ENCODE results near the gene SIDT2.

The SIDT2 gene

GRCh38 chr11:117217141-117218084 lies 38.9 kb downstream of the SIDT2 start:
- Histone ChIP-seq H3F3A (ENCODE audit: insufficient read depth, low read length) (no peaks in the 10 kb centered on the region), H3K9ac (ENCODE audit: low read length) (no peak overlapping the region), H3K4me1 (ENCODE audit: low read length) (no peaks in the 10 kb centered on the region), H4K20me1 (ENCODE audit: insufficient read depth, low read length) (no peaks in the 10 kb centered on the region), H3K79me2 (ENCODE audit: low read length) (no peaks in the 10 kb centered on the region), H3K27ac (ENCODE audit: low read length) (no peak overlapping the region), H3K4me2 (ENCODE audit: low read depth, low read length) (no peak overlapping the region), H3K36me3 (replicated peaks; ENCODE audit: insufficient read depth, low read length) (peaks cover 6% of the 10 kb centered on the region; the same call in 1 of the 2 replicates), H3K4me3 (ENCODE audit: low read length) (no peak overlapping the region), H3K9me2 (replicated peaks; ENCODE audit: insufficient read depth, low read length) (no peaks in the 10 kb centered on the region), H3K9me3 (replicated peaks; ENCODE audit: insufficient read depth, low read length) (no peaks in the 10 kb centered on the region), H3K27me3 (replicated peaks; ENCODE audit: insufficient read depth, low read length) (no peaks in the 10 kb centered on the region), H2AFZ (ENCODE audit: low read length) (no peak overlapping the region)
- no peak for TF ChIP-seq EZH2 (optimal IDR thresholded peaks at IDR 0.05; ENCODE audit: low read depth, low read length)
- TF ChIP-seq CTCF (IDR thresholded peaks at IDR 0.05; ENCODE audit: low read length) = no peak
- TF ChIP-seq EZH2phosphoT487 (IDR thresholded peaks at IDR 0.05; ENCODE audit: low read length) = no peak
- DNase-seq = no peak

- no peaks in the 10 kb centered on the region for H3F3A ChIP-seq (ENCODE audit: insufficient read depth, low read length)
- TF ChIP-seq EZH2 (optimal IDR thresholded peaks at IDR 0.05; ENCODE audit: low read depth, low read length) = no peak
- no peak for DNase-seq
- H3K9me2 ChIP-seq (replicated peaks; ENCODE audit: insufficient read depth, low read length) = no peaks in the 10 kb centered on the region
- no peaks in the 10 kb centered on the region for H3K9me3 ChIP-seq (replicated peaks; ENCODE audit: insufficient read depth, low read length)
- no peak overlapping the region for H2AFZ ChIP-seq (ENCODE audit: low read length)
- H3K27me3 ChIP-seq (replicated peaks; ENCODE audit: insufficient read depth, low read length) = no peaks in the 10 kb centered on the region
- no peaks in the 10 kb centered on the region for H3K79me2 ChIP-seq (ENCODE audit: low read length)
- peaks cover 3% of the 10 kb centered on the region; the same call in 1 of the 2 replicates for H3K36me3 ChIP-seq (replicated peaks; ENCODE audit: insufficient read depth, low read length)
- H3K9ac ChIP-seq (ENCODE audit: low read length) = no peak overlapping the region
- H3K4me1 ChIP-seq (ENCODE audit: low read length) = no peaks in the 10 kb centered on the region
- no peak overlapping the region for H3K27ac ChIP-seq (ENCODE audit: low read length)
- H3K4me2 ChIP-seq (ENCODE audit: low read depth, low read length) = no peak overlapping the region
- H4K20me1 ChIP-seq (ENCODE audit: insufficient read depth, low read length) = no peaks in the 10 kb centered on the region
- no peak overlapping the region for H3K4me3 ChIP-seq (ENCODE audit: low read length)
These were observed 39.8 kb downstream of the SIDT2 start for GRCh38 chr11:117218133-117218915.

- H3K9ac ChIP-seq (ENCODE audit: low read length) = no peak overlapping the region
- H4K20me1 ChIP-seq (ENCODE audit: insufficient read depth, low read length) = no peaks in the 10 kb centered on the region
- H3K36me3 ChIP-seq (replicated peaks; ENCODE audit: insufficient read depth, low read length) = peaks cover 3% of the 10 kb centered on the region; the same call in 1 of the 2 replicates
These were observed 40.5 kb downstream of the SIDT2 start for GRCh38 chr11:117219001-117219400.

More at GRCh38 chr11:117219001-117219400, 40.5 kb downstream of the SIDT2 start:
- no peak overlapping the region for H3K27ac ChIP-seq (ENCODE audit: low read length)
- no peaks in the 10 kb centered on the region for H3K27me3 ChIP-seq (replicated peaks; ENCODE audit: insufficient read depth, low read length)
- TF ChIP-seq CTCF (IDR thresholded peaks at IDR 0.05; ENCODE audit: low read length) = no peak
- no peak for TF ChIP-seq EZH2phosphoT487 (IDR thresholded peaks at IDR 0.05; ENCODE audit: low read length)
- TF ChIP-seq EZH2 (optimal IDR thresholded peaks at IDR 0.05; ENCODE audit: low read depth, low read length) = no peak
- no peaks in the 10 kb centered on the region for H3F3A ChIP-seq (ENCODE audit: insufficient read depth, low read length)
- no peak overlapping the region for H3K4me2 ChIP-seq (ENCODE audit: low read depth, low read length)
- DNase-seq = no peak
- H3K9me3 ChIP-seq (replicated peaks; ENCODE audit: insufficient read depth, low read length) = no peaks in the 10 kb centered on the region
- H2AFZ ChIP-seq (ENCODE audit: low read length) = no peak overlapping the region
- no peaks in the 10 kb centered on the region for H3K4me1 ChIP-seq (ENCODE audit: low read length)
- no peak overlapping the region for H3K4me3 ChIP-seq (ENCODE audit: low read length)
- no peaks in the 10 kb centered on the region for H3K9me2 ChIP-seq (replicated peaks; ENCODE audit: insufficient read depth, low read length)
- H3K79me2 ChIP-seq (ENCODE audit: low read length) = no peaks in the 10 kb centered on the region

All from MM.1S (cell line).